Activated effector memory CD4-positive, alpha-beta T cell treated with Interleukin-2 at 50 U/mL for 16 hours (primary cell): ENCODE measurements around the gene EDAR.

Experiments used
- DNase-seq: peaks from one replicate; pipeline ENCODE4 v3.0.0-alpha.2; 2020

The EDAR gene

DNA sequence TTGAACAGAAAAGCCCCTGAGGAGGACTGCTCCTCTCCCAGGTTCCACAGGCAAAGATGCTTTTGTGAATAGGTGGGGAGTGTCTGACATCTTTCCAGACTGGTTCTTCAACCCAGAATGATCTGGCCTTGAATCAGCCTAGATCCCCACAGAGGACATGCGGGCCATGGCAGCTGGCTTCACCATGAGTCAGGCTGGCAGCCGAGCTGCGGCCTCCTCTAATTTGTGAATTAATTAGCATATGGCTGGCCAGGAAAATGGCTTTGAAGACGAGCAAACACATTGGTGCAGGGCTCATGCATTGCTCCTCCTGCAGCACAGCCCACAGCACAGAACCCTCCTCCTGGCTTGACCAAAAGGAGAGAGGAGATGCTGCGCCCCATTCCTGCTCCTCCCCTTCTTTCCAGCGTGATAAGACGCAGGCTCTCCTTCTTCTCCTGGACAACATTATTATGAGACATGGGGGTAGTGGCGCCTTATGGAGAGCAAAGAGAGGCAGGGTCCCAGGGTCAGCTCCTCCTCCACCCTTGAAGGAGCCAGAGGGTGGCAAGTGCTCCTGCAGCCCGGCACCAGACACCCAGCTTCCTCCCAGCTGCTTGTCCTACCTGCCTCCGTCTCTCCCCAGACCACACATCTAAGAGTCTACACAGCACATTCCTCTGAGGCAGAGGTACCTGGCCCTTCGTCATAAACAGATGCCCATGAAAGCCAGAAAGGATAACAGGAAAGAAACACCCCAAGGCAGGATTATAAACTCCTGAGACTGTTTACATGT, 66.7 kb downstream of the EDAR start:
- DNase-seq, result no peak

DNA sequence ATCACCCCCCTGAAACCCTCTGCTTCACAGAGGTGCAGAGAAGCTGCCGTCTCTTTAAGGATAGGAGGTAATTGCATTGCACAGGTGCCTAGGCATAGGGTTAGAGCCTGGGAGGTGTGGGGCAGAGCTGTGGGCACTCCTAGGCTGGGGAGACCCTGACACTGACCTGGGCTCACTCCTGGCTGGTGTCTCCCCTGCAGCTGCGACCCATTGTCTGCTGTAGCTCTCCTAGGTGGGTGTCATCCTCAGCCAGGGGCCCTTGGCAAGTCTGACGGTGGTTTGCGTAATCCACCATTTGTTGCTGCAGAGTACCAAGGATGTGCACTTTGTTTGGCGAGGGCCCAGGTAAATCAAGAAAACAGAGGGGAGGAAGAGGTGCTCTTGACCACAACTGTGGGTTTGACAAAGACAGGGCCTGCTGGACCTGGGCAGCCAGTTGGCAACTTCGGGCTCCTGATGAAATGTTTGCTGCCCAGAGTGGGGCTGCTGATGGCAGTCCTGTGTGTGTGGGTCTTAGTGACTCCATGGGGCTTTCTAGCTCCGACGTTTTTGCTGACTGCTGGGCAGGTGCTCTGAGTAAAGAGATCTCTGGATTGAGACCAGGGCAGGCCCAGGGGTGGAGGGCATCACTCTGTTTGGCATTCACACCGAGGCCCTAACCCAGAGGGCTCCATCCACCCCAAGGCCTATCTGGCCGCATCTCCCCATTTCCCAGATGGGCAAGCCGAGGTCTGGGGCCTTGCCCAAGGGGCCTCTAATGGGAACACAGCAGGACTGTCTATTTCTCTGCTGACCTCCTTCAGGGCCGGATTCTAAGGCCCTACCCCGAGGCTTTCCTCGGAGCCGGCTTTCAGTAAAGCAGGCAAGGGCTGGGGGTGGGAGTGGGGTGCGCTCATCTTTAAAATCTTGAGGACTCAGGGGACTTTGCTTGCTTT, 67.7 kb downstream of the EDAR start:
- DNase-seq, result no peak

DNA sequence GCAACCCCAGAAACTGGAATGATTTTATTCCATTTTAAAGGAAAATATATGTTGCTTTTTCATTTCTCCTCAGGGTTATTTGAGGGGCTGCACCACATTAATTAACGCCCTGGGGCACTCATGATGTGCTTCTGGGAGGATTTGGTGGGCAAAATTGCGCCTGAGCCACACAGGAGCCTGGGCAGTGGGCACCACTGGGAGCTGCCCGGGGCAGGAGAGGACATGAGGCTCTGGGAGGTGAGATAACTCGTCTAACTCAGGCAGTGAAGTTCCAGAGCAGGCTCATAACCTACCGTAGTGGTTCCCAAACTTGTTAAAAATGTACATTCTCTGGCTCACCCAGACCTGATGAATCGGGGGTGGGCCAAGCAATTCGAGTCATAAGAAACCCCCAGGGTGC, 68.3 kb downstream of the EDAR start:
- no peak for DNase-seq

GRCh38 chr2:108919571-108920373, 69.2 kb downstream of the EDAR start:
- no peak for DNase-seq

DNA sequence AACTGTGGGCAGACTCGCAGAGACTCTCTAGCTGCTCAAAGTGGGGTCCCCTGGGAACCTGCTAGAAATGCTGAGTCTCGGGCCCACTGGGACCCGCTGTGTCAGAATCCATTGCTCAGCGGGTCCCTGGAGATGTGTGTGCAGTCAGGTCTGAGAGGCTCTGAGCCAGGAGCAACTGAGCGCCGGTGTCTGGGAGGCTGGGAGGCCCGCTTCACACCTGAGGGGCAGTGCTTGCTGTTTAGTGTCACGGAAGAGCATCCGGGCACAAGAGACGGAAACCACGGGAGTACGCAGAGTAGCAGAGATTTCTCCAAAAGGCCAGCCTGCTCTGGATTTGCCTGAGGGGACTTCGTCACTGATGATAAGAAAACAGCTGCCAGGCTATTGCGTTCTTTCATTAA, 70.1 kb downstream of the EDAR start:
- DNase-seq, result no peak

GRCh38 chr2:108918156-108918874, 70.7 kb downstream of the EDAR start:
- DNase-seq, result no peak

DNA sequence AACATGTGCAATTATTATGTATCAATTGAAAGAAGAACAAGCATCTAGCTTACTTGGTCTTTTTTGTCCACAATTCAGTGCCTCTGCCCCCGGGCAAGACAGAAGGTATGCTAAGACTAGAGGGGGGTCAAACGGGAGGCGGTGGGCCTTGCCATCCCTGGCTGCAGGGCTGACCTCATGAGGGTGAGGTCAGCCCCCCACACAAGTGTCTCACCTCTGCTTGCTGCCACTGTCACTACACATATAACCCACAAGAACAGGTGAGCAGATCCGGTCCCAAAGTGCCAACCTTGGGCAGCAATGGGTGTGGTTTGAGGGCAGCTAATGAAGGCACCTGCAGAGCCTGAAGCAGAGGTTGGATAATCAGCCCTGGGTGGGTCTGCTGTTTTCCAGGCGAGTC, 71.5 kb downstream of the EDAR start:
- no peak for DNase-seq

- no peak for DNase-seq
These were observed 72.1 kb downstream of the EDAR start for GRCh38 chr2:108916796-108917421.

- no peak for DNase-seq
These were observed 72.8 kb downstream of the EDAR start for GRCh38 chr2:108916122-108916795.

GRCh38 chr2:108912629-108912902, 76.5 kb downstream of the EDAR start:
- no peak for DNase-seq

DNA sequence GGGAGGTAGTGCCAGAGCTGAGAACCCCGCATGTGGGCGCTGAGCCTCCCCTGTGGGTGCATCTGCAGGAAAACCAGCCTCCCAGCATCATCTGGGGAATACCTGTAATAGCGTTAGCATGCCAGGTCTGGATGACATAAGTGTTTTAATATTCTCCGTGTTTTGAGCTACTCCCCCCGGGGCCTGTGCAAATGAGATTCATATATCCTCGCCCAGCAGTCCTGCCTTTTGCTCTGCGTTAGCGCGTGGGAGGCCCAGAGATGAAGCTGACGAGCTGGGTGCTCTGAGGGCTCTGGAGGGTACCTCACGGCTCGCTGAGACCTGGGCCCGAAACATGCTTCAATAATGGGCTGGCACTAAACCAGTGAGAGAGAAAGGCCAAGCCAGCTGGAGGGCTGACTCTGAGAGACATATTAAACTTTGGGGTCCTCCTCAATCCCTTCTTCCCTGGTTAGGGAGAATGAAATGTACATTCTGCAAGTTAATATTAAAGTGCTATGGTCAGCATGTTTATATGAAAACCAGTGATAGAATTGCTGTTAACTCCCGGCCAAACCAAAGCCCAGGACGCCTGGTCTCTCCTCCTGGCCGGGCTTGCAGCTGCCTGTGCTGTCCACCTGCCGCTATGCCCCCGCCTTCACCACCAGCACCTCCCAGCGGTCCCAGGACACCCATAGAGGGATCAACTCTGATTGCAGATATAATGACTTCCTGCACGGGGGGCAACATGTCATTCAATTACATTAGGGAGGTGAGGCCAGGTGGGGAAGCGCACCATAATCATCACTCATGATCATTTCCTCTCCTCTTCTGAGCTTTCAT, 77.0 kb downstream of the EDAR start:
- DNase-seq, result no peak

- DNase-seq, result no peak
These were observed 77.6 kb downstream of the EDAR start for GRCh38 chr2:108911401-108911800.

- no peak for DNase-seq
These were observed 78.3 kb downstream of the EDAR start for GRCh38 chr2:108910541-108911396.

- DNase-seq, result no peak
These were observed 79.0 kb downstream of the EDAR start for GRCh38 chr2:108910011-108910431.

DNA sequence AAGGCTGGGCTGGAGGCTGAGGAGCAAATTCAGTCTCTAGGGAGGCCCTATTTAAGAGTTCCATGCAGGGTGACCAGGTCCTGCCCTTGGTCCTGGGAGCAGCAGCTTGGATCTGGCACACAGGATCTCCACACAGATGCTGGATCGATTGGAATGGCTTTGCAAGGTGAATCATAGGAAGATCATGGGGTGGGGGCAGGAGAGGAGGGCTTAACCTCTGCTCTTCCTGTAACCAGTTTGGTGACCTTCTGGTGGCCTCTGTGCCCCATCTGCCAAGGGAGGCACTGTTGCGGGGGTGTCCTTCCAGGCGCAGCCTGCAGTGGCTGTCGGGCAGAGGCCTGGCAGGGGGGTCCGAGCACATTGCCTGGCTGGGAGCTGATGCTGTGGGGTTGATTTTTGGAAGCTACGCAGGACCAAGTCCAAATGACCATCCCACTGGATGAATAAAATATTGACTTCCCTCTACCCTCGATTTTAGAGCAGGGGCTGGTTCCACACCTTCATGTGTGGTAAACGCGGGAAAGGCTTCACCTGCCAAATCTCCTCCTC, 79.7 kb downstream of the EDAR start:
- no peak for DNase-seq

DNA sequence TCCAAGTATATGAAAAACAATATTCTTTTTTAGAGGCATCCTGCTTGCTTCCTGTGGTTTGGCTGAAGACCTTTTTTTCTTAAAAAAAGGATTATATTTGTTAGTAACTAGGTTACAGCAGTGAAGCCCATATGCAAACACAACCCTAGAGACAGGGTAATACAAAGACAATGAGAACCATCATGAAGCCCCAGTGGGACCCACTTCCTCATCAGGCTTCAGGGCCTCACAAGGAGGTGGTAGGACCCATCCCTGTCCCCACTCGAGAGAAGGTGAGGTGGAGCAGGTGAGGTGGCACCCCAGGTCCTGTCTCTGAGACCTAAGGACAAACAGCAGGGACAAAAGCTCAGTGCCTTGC, 80.3 kb downstream of the EDAR start:
- DNase-seq, result no peak

- no peak for DNase-seq
These were observed 81.0 kb downstream of the EDAR start for GRCh38 chr2:108907822-108908712.

DNA sequence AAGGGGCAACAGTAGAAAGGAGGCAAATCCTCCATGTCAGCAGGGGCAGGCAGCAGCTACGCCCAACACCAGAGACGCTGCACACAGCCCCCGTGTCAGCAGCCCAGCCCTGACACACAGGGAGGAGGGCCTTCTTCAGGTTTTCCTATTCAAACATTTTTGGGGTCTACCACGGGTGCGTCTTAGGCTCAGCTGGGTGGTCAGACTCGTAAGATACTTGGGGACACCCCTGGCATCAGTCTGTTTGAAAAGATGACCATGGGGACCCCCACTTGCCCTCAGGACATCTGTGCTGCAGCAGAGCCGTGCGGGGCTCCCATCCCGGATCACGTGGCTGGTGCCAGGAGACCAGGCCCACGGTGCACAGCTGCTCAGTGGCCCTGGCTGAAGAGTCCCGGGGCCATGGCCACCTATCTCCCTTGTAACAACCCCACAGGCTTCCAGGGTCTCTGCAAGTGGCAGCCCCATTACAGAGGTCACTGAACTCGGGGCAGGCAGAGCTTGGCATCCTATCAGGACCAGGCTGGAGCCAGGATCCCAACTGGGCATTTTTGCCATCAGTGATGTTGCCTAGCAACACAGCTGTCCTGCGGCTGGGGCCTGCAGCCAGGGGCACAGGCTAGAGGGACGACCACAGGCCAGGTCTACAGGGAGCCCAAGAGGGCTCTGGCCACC, 82.5 kb downstream of the EDAR start:
- no peak for DNase-seq
